Neural cell (in vitro differentiated cells): ENCODE measurements around the gene FAM110A. TPM values are rescaled to one million over a fixed set of nuclear protein-coding genes. Genes with fewer than 3 reads are reported as not detected.
A peak's percentile ranks its signal among the peaks of the same experiment; 100 is the strongest.

Experiments used
- H2AFZ ChIP-seq: fragments of 200-600, 300-800 bp; sonication (generic), shearing (Covaris generic); 2 replicates; pipeline ENCODE4 v1.6.0; 2014; ENCODE audit warnings: low read depth, mild to moderate bottlenecking, antibody characterized with exemption, low read length, moderate library complexity
- H3F3A ChIP-seq: fragments of 200-600 bp; shearing (Covaris generic); 2 replicates; pipeline ENCODE4 v1.6.1; 2016; ENCODE audit warnings: mild to moderate bottlenecking, moderate library complexity, mixed read lengths, antibody characterized with exemption, low read length; ENCODE audit not compliant: insufficient read depth, poor library complexity, severe bottlenecking
- H3K27ac ChIP-seq: fragments of 200-600, 300-800 bp; sonication (generic), shearing (Covaris generic); 2 replicates; pipeline ENCODE4 v1.5.1; 2014; ENCODE audit warnings: mild to moderate bottlenecking, low read length, moderate library complexity
- H3K27me3 ChIP-seq: fragments of 300-800, 200-600 bp; sonication (generic), shearing (Covaris generic); 2 replicates; pipeline ENCODE4 v1.6.0; 2014; ENCODE audit warnings: mild to moderate bottlenecking, low read depth, low read length, moderate library complexity; ENCODE audit not compliant: insufficient read depth
- H3K36me3 ChIP-seq: fragments of 300-800, 200-600 bp; sonication (generic), shearing (Covaris generic); 2 replicates; pipeline ENCODE4 v1.5.1; 2014; ENCODE audit warnings: mild to moderate bottlenecking, antibody characterized with exemption, low read length, moderate library complexity; ENCODE audit not compliant: insufficient read depth
- H3K4me2 ChIP-seq: fragments of 300-800, 200-600 bp; sonication (generic), shearing (Covaris generic); 2 replicates; pipeline ENCODE4 v1.6.0; 2014; ENCODE audit warnings: mild to moderate bottlenecking, low read length
- H3K4me3 ChIP-seq: fragments of 300-800, 200-600 bp; sonication (generic), shearing (Covaris generic); 2 replicates; pipeline ENCODE4 v1.5.1; 2014; ENCODE audit warnings: mild to moderate bottlenecking, low read length, moderate library complexity
- H3K79me2 ChIP-seq: fragments of 200-600 bp; shearing (Covaris generic); replicated peaks from 2 replicates; pipeline ENCODE4 v1.6.0; 2014; ENCODE audit warnings: mild to moderate bottlenecking, low read length, moderate library complexity; ENCODE audit not compliant: insufficient read depth
- H3K9ac ChIP-seq: fragments of 300-800, 200-600 bp; sonication (generic), shearing (Covaris generic); 2 replicates; pipeline ENCODE4 v1.6.1; 2016; ENCODE audit warnings: mild to moderate bottlenecking, low read length, mixed read lengths
- H3K9me2 ChIP-seq: fragments of 200-600 bp; shearing (Covaris generic); 2 replicates; pipeline ENCODE4 v1.6.1; 2016; ENCODE audit warnings: mild to moderate bottlenecking, low read length, mixed read lengths; ENCODE audit not compliant: insufficient read depth
- H3K9me3 ChIP-seq: fragments of 200-600, 300-800 bp; sonication (generic), shearing (Covaris generic); 2 replicates; pipeline ENCODE4 v1.6.1; 2016; ENCODE audit warnings: mild to moderate bottlenecking, mixed run types, low read length, moderate library complexity, mixed read lengths
- H4K20me1 ChIP-seq: fragments of 200-600 bp; shearing (Covaris generic); 2 replicates; pipeline ENCODE4 v1.6.1; 2016; ENCODE audit warnings: mild to moderate bottlenecking, mixed run types; ENCODE audit not compliant: insufficient read depth
- EP300 ChIP-seq: fragments of 450-650 bp; conservative IDR thresholded peaks from 2 replicates; pipeline ENCODE4 v1.6.1; 2014; ENCODE audit warnings: antibody characterized with exemption, mild to moderate bottlenecking, moderate library complexity; ENCODE audit not compliant: poor library complexity, severe bottlenecking
- EZH2 ChIP-seq: fragments of 200-600, 300-800 bp; shearing (Covaris generic), sonication (generic); IDR thresholded peaks from 2 replicates; pipeline ENCODE4 v1.6.1; 2014; ENCODE audit warnings: antibody characterized with exemption, low read length, borderline replicate concordance, mild to moderate bottlenecking; ENCODE audit not compliant: insufficient read depth, poor library complexity, severe bottlenecking
- MXI1 ChIP-seq: fragments of 450-650 bp; conservative IDR thresholded peaks from 2 replicates; pipeline ENCODE4 v1.6.1; 2014; ENCODE audit warnings: antibody characterized with exemption, mild to moderate bottlenecking; ENCODE audit not compliant: poor library complexity, severe bottlenecking
- POLR2AphosphoS5 ChIP-seq: IDR thresholded peaks from 2 replicates; pipeline ENCODE4 v1.6.1; 2012
- RAD21 ChIP-seq: fragments of 450-650 bp; conservative IDR thresholded peaks from 2 replicates; pipeline ENCODE4 v1.6.1; 2014; ENCODE audit warnings: antibody characterized with exemption, mild to moderate bottlenecking, moderate library complexity
- SMC3 ChIP-seq: fragments of 450-650 bp; conservative IDR thresholded peaks from 2 replicates; pipeline ENCODE4 v1.6.1; 2014; ENCODE audit warnings: antibody characterized with exemption, mild to moderate bottlenecking, moderate library complexity; ENCODE audit not compliant: poor library complexity
- TAF1 ChIP-seq: IDR thresholded peaks from 2 replicates; pipeline ENCODE4 v1.6.1; 2012; ENCODE audit warnings: low read depth
- polyA plus RNA-seq: library from polyadenylated mRNA; depleted of rRNA; stranded (reverse); fragments of >200 nt; gene quantifications from 2 replicates; pipeline ENCODE4 v1.2.3, GENCODE V29; 2014
- TF ChIP-seq, protein P1 (sequence below): fragments of 450-650 bp; IDR thresholded peaks from 2 replicates; pipeline ENCODE4 v1.5.1; 2014; ENCODE audit warnings: antibody characterized with exemption, mild to moderate bottlenecking, moderate library complexity; ENCODE audit not compliant: poor library complexity, severe bottlenecking
- TF ChIP-seq, protein P2 (sequence below): IDR thresholded peaks from 2 replicates; pipeline ENCODE4 v1.6.1; 2012; ENCODE audit warnings: borderline replicate concordance

Gene FAM110A
- polyA plus RNA-seq, 1 donor from 2014 or later = 5.8 TPM

DNA sequence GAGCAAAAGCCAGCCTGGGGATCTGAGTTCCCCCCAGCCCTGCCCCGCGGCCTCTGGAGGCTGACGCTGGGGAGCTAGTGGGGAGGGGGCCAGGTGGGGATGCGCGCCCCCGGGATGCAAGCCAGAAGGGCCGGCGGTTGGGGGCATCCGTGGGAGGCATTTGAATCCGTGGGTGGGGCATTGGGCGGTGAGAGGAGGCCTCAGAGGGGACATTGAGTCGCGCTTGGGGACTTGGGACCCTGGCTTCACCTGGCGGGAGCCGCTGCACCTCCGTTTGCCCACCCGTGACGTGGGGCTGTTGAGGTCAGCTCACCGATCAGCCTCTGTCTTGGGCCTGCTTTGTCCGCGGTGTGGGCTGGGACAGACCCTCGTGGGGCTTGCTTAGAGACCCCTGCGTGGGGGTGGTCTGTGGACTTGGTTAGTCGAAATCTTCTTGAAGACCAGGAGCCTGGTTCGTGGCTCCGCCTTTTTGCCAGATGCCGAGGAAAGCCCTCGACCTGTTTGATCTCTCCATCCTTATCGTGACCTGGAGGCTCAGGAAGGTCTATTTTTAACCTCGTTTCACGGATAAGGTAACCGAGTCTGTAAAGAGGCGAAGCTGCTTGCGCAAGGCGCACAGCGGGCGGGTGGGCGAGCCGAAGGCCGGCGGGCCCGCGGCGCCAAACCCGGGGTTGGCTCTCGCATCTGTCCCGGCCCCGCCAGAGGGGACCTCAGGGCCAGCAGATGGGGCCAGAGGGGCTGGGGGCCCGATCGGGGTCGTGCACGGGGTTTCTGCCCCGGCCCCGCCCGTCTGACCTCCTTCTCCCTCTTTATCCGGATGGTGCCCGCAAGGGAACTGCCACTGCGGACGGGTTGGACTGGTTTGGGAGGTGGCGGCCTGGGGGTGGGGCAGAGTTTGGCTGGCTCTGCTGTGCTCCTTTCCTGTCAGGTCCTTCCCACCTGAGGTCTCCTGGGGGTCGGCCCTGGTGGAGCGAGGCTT is 8.3 kb downstream of the FAM110A start:
- H4K20me1 ChIP-seq = no peaks in the 10 kb centered on the region
- peak overlapping the region; percentile 24 for H3K4me3 ChIP-seq
- no peaks in the 10 kb centered on the region for H3K9me2 ChIP-seq
- TF ChIP-seq EZH2 (peak; percentile 91), MXI1 (no peak), RAD21 (no peak)
- peaks cover 7% of the 10 kb centered on the region for H3K79me2 ChIP-seq
- H3K9ac ChIP-seq = no peak overlapping the region
- H3K27ac ChIP-seq = no peak overlapping the region
- no peaks in the 10 kb centered on the region for H3K36me3 ChIP-seq
- H3F3A ChIP-seq = no peaks in the 10 kb centered on the region
- H3K4me2 ChIP-seq = no peak overlapping the region
- no peak overlapping the region for H2AFZ ChIP-seq
- H3K27me3 ChIP-seq = peaks cover 37% of the 10 kb centered on the region
- no peaks in the 10 kb centered on the region for H3K9me3 ChIP-seq

DNA sequence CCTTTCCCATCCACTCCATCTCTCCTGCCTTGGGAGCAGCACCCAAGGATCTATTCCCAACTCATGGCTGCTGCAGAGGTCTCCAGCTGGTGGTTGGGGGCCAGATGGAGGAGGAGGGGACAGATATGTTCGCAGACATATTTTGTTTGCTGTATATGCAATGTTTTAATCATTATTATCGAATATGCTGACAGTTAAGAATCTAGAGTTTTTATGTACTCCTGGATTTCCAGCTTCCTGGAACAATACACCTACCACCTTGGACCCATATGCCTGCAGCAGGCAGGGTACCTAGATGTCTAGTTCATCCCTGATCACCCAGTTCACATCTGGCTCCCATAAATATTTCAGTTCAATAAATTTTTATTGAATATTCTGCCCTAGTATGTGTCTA is 9.0 kb downstream of the FAM110A start:
- H3F3A ChIP-seq = no peaks in the 10 kb centered on the region
- no peak overlapping the region for H3K4me2 ChIP-seq
- H3K27ac ChIP-seq = no peak overlapping the region
- no peaks in the 10 kb centered on the region for H3K9me2 ChIP-seq
- TF ChIP-seq MXI1 (no peak), TAF1 (no peak), EP300 (no peak), POLR2AphosphoS5 (no peak), RAD21 (no peak), EZH2 (no peak), SMC3 (no peak)
- TF ChIP-seq, protein P1, sequence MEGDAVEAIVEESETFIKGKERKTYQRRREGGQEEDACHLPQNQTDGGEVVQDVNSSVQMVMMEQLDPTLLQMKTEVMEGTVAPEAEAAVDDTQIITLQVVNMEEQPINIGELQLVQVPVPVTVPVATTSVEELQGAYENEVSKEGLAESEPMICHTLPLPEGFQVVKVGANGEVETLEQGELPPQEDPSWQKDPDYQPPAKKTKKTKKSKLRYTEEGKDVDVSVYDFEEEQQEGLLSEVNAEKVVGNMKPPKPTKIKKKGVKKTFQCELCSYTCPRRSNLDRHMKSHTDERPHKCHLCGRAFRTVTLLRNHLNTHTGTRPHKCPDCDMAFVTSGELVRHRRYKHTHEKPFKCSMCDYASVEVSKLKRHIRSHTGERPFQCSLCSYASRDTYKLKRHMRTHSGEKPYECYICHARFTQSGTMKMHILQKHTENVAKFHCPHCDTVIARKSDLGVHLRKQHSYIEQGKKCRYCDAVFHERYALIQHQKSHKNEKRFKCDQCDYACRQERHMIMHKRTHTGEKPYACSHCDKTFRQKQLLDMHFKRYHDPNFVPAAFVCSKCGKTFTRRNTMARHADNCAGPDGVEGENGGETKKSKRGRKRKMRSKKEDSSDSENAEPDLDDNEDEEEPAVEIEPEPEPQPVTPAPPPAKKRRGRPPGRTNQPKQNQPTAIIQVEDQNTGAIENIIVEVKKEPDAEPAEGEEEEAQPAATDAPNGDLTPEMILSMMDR = no peak
- TF ChIP-seq, protein P2, sequence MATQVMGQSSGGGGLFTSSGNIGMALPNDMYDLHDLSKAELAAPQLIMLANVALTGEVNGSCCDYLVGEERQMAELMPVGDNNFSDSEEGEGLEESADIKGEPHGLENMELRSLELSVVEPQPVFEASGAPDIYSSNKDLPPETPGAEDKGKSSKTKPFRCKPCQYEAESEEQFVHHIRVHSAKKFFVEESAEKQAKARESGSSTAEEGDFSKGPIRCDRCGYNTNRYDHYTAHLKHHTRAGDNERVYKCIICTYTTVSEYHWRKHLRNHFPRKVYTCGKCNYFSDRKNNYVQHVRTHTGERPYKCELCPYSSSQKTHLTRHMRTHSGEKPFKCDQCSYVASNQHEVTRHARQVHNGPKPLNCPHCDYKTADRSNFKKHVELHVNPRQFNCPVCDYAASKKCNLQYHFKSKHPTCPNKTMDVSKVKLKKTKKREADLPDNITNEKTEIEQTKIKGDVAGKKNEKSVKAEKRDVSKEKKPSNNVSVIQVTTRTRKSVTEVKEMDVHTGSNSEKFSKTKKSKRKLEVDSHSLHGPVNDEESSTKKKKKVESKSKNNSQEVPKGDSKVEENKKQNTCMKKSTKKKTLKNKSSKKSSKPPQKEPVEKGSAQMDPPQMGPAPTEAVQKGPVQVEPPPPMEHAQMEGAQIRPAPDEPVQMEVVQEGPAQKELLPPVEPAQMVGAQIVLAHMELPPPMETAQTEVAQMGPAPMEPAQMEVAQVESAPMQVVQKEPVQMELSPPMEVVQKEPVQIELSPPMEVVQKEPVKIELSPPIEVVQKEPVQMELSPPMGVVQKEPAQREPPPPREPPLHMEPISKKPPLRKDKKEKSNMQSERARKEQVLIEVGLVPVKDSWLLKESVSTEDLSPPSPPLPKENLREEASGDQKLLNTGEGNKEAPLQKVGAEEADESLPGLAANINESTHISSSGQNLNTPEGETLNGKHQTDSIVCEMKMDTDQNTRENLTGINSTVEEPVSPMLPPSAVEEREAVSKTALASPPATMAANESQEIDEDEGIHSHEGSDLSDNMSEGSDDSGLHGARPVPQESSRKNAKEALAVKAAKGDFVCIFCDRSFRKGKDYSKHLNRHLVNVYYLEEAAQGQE = no peak
- H3K4me3 ChIP-seq = no peak overlapping the region
- H4K20me1 ChIP-seq = no peaks in the 10 kb centered on the region
- H3K9ac ChIP-seq = no peak overlapping the region
- H2AFZ ChIP-seq = no peak overlapping the region
- H3K36me3 ChIP-seq = no peaks in the 10 kb centered on the region
- peaks cover 7% of the 10 kb centered on the region for H3K79me2 ChIP-seq
- peaks cover 37% of the 10 kb centered on the region for H3K27me3 ChIP-seq
- H3K9me3 ChIP-seq = no peaks in the 10 kb centered on the region
